CD4-positive, alpha-beta T cell (primary cell): Measurements from ENCODE around the gene MYPOP. TPM values are rescaled to one million over a fixed set of nuclear protein-coding genes. Genes with fewer than 3 reads are reported as not detected.

Source experiments
- ATAC-seq: fragments of 200-7000 bp; cut with Tn5 transposase; one replicate; pipeline ENCODE4 v1.10.0; 2022; ENCODE audit warnings: mild to moderate bottlenecking; ENCODE audit not compliant: poor library complexity
- CTCF ChIA-PET: fragments of 350-600 bp; sonication (Branson Sonifier 250); formaldehyde crosslinking; loops from one replicate; lab custom pipeline; 2021; ENCODE audit warnings: antibody characterized with exemption, inconsistent platforms; lab: Charles Lee
- POLR2A ChIA-PET: fragments of 350-600 bp; sonication (Branson Sonifier 250); formaldehyde crosslinking; loops from one replicate; lab custom pipeline; 2021; ENCODE audit warnings: antibody characterized with exemption, inconsistent platforms; lab: Charles Lee
- DNase-seq, 14 experiments: peaks; one replicate each; pipeline ENCODE4 v3.0.0-alpha.2; 2013 to 2020; ENCODE audit warnings: mixed read lengths in 2 of 14
- H3K27ac ChIP-seq, 2 donors: one replicate each; pipeline versions ENCODE4 v1.5.1 to v1.7.0; 2013; ENCODE audit warnings: low read length in 2 of 2, low read depth in 1 of 2, mild to moderate bottlenecking in 1 of 2
- H3K27me3 ChIP-seq, 2 experiments: 1 replicate in 1 of 2; 2 replicates in 1 of 2; pipeline versions ENCODE4 v1.6.1 to v1.7.0; 2013; ENCODE audit warnings: low read length in 2 of 2, control low read depth in 1 of 2, mild to moderate bottlenecking in 1 of 2, moderate library complexity in 1 of 2; ENCODE audit not compliant: insufficient read depth in 2 of 2, control insufficient read depth in 1 of 2
- H3K36me3 ChIP-seq: one replicate; pipeline ENCODE4 v1.6.1; 2013; ENCODE audit warnings: low read length, control low read depth; ENCODE audit not compliant: insufficient read depth
- H3K4me1 ChIP-seq: one replicate; pipeline ENCODE4 v1.6.1; 2013; ENCODE audit warnings: low read length, control low read depth; ENCODE audit not compliant: insufficient read depth
- H3K4me3 ChIP-seq: one replicate; pipeline ENCODE4 v1.5.1; 2013; ENCODE audit warnings: mild to moderate bottlenecking, low read length, moderate library complexity
- H3K9me3 ChIP-seq, 2 experiments: 1 replicate in 1 of 2; 2 replicates in 1 of 2; pipeline versions ENCODE4 v1.6.1 to v1.7.0; 2013; ENCODE audit warnings: low read length in 2 of 2, mild to moderate bottlenecking in 2 of 2, control low read depth in 1 of 2, moderate library complexity in 1 of 2; ENCODE audit not compliant: control insufficient read depth in 1 of 2, insufficient read depth in 1 of 2
- H3K27ac Mint-ChIP-seq: one replicate; pipeline ENCODE4 v1.8.0; 2020; ENCODE audit warnings: mixed read lengths
- H3K27me3 Mint-ChIP-seq: one replicate; pipeline ENCODE4 v1.8.0; 2021; ENCODE audit warnings: mixed read lengths
- H3K36me3 Mint-ChIP-seq: one replicate; pipeline ENCODE4 v1.8.0; 2021; ENCODE audit warnings: low read depth, mixed read lengths
- H3K4me1 Mint-ChIP-seq: one replicate; pipeline ENCODE4 v1.8.0; 2021; ENCODE audit warnings: low read depth, mixed read lengths
- H3K4me3 Mint-ChIP-seq: one replicate; pipeline ENCODE4 v1.8.0; 2020; ENCODE audit warnings: mild to moderate bottlenecking, mixed read lengths
- H3K9me3 Mint-ChIP-seq: one replicate; pipeline ENCODE4 v1.8.0; 2020; ENCODE audit warnings: mixed read lengths
- intact Hi-C, 2 experiments: fragments of 100-400 bp; cut with DNase I in 1 of 2; cut with micrococcal nuclease in 1 of 2; formaldehyde crosslinking; loops; one replicate each; pipeline versions ENCODE4 v1.15.1 to v1.9.0; 2023 to 2025; cut with DNase I, micrococcal nuclease
- total RNA-seq, 174 experiments: library from RNA in 2 of 174; stranded (reverse) in 2 of 174; gene quantifications; one replicate each; pipeline ENCODE4 v1.2.3 and lab custom pipeline; 2021 to 2026
- TF ChIP-seq, protein P1 (sequence below): fragments of 200-600 bp; IDR thresholded peaks from one replicate; pipeline ENCODE4 v1.8.0; 2022; ENCODE audit warnings: antibody characterized with exemption, mild to moderate bottlenecking

The MYPOP gene
- total RNA-seq, 2 experiments from 2014 or later, result 4.1 to 4.7 TPM

DNA sequence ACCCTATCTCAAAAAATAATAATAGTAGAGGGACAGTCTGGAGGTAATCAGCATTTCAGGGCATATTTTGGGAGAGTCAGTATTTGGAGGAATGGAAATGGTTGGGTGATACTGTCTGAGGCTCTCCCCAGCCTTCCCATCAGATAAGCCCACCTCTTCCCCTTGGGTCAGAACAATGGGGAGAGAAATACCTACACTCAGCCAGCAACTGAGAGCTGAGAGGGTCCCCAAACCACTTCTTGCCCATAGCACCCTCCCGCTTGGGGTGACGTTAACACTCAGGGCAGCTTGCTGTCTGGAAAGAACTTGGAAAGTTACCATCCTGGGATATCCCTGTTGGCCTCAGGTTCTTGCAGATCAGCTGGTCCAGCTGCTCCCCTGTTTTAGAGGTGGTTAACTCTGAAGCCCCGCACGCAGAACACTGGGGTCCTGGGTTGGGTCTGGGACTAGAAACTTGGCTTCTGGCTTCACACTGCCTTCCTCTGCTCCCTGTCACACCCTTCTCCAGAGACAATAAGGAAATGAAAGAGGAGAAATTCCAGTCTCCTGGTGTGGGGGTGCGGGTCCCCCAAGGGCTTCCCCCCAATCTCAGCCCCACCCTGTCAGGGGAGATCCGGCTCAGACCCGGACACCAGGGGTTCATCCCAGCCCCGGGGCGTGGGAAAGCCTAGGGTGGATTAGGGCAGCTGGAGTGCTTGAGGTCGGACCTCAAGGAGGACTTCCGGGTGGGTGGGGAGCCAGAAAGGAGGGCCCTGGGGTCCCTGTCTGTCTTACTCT, 35.8 kb downstream of the MYPOP start:
- DNase-seq (no peak), ATAC-seq (no peak)
- Histone ChIP-seq H3K27me3 (peaks cover 9 to 13% of the 10 kb centered on the region in 2 experiments), H3K4me3 (no peak overlapping the region), H3K36me3 (no peaks in the 10 kb centered on the region), H3K27ac (no peak overlapping the region), H3K9me3 (peaks cover 0 to 4% of the 10 kb centered on the region in 2 experiments), H3K4me1 (peaks cover 25% of the 10 kb centered on the region)
- Mint-ChIP-seq H3K9me3 (no peaks in the 10 kb centered on the region), H3K4me1 (peaks cover 28% of the 10 kb centered on the region), H3K27me3 (peaks cover 29% of the 10 kb centered on the region), H3K4me3 (no peak overlapping the region), H3K36me3 (peaks cover 13% of the 10 kb centered on the region), H3K27ac (no peak overlapping the region)
- intact Hi-C loops, result loop anchor here in 1 of 2 experiments (10.0 kb wide), 2 partner anchors 462 to 912 kb away; partner anchors contain the start of genes CLPTM1, POLR1G and PPP1R13L
- CTCF ChIA-PET, result no interaction called here
- TF ChIP-seq, protein P1, sequence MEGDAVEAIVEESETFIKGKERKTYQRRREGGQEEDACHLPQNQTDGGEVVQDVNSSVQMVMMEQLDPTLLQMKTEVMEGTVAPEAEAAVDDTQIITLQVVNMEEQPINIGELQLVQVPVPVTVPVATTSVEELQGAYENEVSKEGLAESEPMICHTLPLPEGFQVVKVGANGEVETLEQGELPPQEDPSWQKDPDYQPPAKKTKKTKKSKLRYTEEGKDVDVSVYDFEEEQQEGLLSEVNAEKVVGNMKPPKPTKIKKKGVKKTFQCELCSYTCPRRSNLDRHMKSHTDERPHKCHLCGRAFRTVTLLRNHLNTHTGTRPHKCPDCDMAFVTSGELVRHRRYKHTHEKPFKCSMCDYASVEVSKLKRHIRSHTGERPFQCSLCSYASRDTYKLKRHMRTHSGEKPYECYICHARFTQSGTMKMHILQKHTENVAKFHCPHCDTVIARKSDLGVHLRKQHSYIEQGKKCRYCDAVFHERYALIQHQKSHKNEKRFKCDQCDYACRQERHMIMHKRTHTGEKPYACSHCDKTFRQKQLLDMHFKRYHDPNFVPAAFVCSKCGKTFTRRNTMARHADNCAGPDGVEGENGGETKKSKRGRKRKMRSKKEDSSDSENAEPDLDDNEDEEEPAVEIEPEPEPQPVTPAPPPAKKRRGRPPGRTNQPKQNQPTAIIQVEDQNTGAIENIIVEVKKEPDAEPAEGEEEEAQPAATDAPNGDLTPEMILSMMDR, result no peak
- POLR2A ChIA-PET, result no interaction called here

DNA sequence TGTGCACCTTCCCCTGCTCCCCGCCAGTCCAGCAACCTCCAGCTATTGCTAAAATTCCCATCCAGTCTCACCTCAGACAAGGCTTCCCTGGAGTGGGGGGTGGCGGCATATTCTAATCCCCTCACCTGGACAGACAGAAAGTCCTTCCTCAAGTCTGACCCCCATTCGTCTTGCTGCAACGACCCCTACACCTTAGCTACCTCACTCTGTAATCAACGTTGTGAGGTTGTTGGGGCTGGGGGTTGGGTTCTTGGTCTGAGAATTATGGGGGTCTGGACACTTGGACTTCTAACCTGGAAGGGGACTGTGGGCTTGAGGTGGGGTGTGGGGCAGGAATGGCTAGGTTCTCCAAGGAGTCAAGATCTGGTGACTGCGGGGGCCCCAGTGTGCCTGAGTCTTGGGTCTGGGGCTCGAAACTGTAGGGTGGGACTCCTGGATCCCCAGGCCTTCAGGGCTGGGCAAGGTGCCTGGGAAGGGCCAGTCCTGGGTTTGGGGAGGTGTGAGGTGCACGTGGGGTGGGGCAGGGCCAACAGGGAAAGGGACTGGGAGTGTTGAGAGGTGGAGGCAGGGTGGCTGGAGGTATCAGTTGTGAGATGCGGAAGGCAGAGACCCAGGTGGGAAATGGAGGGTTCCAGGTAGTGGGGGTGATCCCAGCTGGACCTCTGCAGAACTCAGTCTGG, 37.0 kb downstream of the MYPOP start:
- POLR2A ChIA-PET, result no interaction called here
- CTCF ChIA-PET, result interaction anchor here (0.5 to 2.7 kb wide), 3 partner anchors 17 to 164 kb away, joined by 5 to 14 read pairs (median 6); no protein-coding TSS in a partner anchor
- DNase-seq, result peak in 1 of 14 experiments; percentile 21
- peaks cover 0 to 4% of the 10 kb centered on the region in 2 experiments for H3K9me3 ChIP-seq
- H3K27ac ChIP-seq, result no peak overlapping the region
- H3K27me3 ChIP-seq, result peaks cover 9 to 13% of the 10 kb centered on the region in 2 experiments
- Mint-ChIP-seq H3K4me3 (peak overlapping the region; percentile 62), H3K9me3 (no peaks in the 10 kb centered on the region), H3K27ac (no peak overlapping the region), H3K4me1 (peaks cover 34% of the 10 kb centered on the region), H3K27me3 (peaks cover 29% of the 10 kb centered on the region), H3K36me3 (peaks cover 13% of the 10 kb centered on the region)
- peaks cover 29% of the 10 kb centered on the region for H3K4me1 ChIP-seq
- H3K4me3 ChIP-seq, result no peak overlapping the region
- intact Hi-C loops, result loop anchor here in 1 of 2 experiments (10.0 kb wide), 2 partner anchors 461 to 911 kb away; partner anchors contain the start of genes CLPTM1, POLR1G and PPP1R13L
- TF ChIP-seq, protein P1, result no peak
- ATAC-seq, result no peak
- H3K36me3 ChIP-seq, result peaks cover under 1% of the 10 kb centered on the region

DNA sequence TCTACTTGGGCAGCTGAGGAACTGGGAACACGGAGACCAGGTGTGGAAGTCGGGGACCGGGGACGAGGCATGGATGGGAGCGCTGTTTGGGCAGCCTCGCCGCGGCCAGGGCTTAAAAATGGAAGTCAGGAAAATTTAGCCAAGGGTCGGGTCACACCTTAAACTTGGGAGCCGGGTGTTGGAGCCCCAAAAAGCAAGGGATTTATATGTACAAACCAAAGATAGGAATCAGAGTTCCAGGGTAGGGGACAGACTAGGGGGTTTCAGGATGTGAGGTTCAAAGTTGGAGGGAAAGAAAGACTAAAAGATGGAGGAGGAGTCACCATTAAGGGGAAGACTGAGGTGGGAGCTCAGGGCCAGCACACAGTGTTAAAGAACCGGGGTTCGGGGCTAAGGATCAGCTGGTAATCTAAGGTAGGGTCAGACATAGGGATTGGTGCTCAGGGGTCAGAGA, 37.8 kb downstream of the MYPOP start:
- no peak overlapping the region for H3K27ac Mint-ChIP-seq
- ATAC-seq, result no peak
- DNase-seq, result no peak
- ChIA-PET POLR2A (interaction anchor here (2.4 kb wide), 1 partner anchor 21 kb away, joined by 37 read pairs; the partner anchor contains the start of gene IRF2BP1), CTCF (interaction anchor here (0.5 to 2.7 kb wide), 5 partner anchors 16 to 164 kb away, joined by 3 to 14 read pairs (median 5); no protein-coding TSS in a partner anchor)
- Histone ChIP-seq H3K27me3 (peaks cover 9 to 13% of the 10 kb centered on the region in 2 experiments), H3K4me3 (peak overlapping the region; percentile 5), H3K9me3 (peaks cover 0 to 4% of the 10 kb centered on the region in 2 experiments), H3K27ac (no peak overlapping the region), H3K36me3 (peaks cover 7% of the 10 kb centered on the region), H3K4me1 (peaks cover 29% of the 10 kb centered on the region)
- TF ChIP-seq, protein P1, result no peak
- peaks cover 34% of the 10 kb centered on the region for H3K4me1 Mint-ChIP-seq
- H3K9me3 Mint-ChIP-seq, result no peaks in the 10 kb centered on the region
- peaks cover 17% of the 10 kb centered on the region for H3K36me3 Mint-ChIP-seq
- peak overlapping the region; percentile 69 for H3K4me3 Mint-ChIP-seq
- intact Hi-C loops, result loop anchor here in 1 of 2 experiments (1.0 to 10.0 kb wide), 6 partner anchors 18 to 910 kb away; partner anchors contain the start of genes CLPTM1, MYPOP, POLR1G and PPP1R13L
- H3K27me3 Mint-ChIP-seq, result peaks cover 29% of the 10 kb centered on the region
